HEK293T (cell line): ENCODE measurements around the gene C1orf116.

ENCODE experiments used
- FOXA1 ChIP-seq: fragments of 450-650 bp; IDR thresholded peaks from 2 replicates; pipeline ENCODE4 v1.6.1; 2016; ENCODE audit warnings: mild to moderate bottlenecking
- FOXM1 ChIP-seq: fragments of 450-650 bp; IDR thresholded peaks from 2 replicates; pipeline ENCODE4 v1.6.1; 2017; ENCODE audit warnings: mild to moderate bottlenecking, borderline replicate concordance
- HDGF ChIP-seq: fragments of 450-650 bp; IDR thresholded peaks from 2 replicates; pipeline ENCODE4 v1.6.1; 2017; ENCODE audit warnings: antibody characterized with exemption, borderline replicate concordance
- L3MBTL2 ChIP-seq: fragments of 450-650 bp; conservative IDR thresholded peaks from 2 replicates; pipeline ENCODE4 v1.6.1; 2016; ENCODE audit warnings: mild to moderate bottlenecking
- LEF1 ChIP-seq: fragments of 450-650 bp; IDR thresholded peaks from 2 replicates; pipeline ENCODE4 v1.6.1; 2017; ENCODE audit warnings: mild to moderate bottlenecking, borderline replicate concordance
- PKNOX1 ChIP-seq: fragments of 450-650 bp; IDR thresholded peaks from 2 replicates; pipeline ENCODE4 v1.6.1; 2016
- SP1 ChIP-seq: fragments of 450-650 bp; IDR thresholded peaks from 2 replicates; pipeline ENCODE4 v1.6.1; 2017
- TARDBP ChIP-seq: fragments of 450-650 bp; IDR thresholded peaks from 2 replicates; pipeline ENCODE4 v1.6.1; 2016

- no peak for TF ChIP-seq L3MBTL2
- no peak for TF ChIP-seq FOXM1
- no peak for TF ChIP-seq SP1
- TF ChIP-seq PKNOX1, result no peak
- no peak for TF ChIP-seq HDGF
- no peak for TF ChIP-seq FOXA1
- TF ChIP-seq TARDBP, result no peak
- no peak for TF ChIP-seq LEF1
Observed at GRCh38 chr1:207010726-207011125, 21.8 kb downstream of the C1orf116 start.
